NCI-H2227 (cell line): ENCODE data around the gene GPC3.
"Not testable (repeated sequence)": the region's sequence is repeated elsewhere in the genome, so short reads cannot be mapped to it uniquely, and the experiment has no call there.

ENCODE experiments used
- DNase-seq: peaks from one replicate; lab custom pipeline; 2025; ENCODE audit not compliant: unreplicated experiment; lab: John Stamatoyannopoulos, UW

Gene GPC3

DNA sequence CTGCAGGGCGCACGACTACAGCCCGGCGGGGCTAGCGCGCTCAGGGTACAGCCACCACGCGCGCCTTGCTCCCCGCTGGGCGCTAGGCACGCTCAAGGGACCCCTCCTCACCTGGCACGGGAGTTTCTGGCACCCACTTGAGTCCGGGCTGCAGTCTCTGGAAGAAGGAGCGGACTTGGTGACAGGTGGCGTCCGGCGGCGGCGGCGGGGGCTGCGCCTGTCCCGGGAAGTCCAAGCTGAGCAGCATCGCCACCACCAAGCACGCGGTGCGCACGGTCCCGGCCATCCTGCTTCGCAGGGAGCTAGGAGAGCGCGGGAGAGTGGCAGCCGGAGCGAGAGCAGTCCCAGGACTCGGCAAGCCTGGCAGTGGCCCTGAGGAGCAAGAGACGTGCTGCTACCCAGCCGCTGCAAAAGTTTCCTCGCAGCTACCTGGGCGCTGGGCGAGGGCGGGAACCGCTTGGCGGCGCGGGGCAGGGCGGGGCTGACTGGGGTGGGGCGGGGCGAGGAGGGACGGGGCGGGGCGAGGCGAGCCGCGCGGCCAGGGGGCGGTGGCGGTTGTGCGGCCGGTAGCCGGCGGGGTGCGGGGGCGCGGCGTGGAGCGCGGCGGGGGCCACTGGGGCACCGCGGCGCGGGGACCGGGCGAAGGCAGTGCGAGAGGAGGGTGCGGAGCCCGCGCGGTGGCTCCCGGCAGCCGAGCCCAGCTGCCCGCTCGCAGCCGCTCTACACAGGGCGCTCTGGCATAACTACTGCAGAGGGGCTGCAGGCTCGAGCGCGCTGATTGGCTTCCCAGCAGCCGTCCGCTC, at the start of gene GPC3:
Gene GPC3 (minus strand): TSS at position 431 of the 803 bp plus-strand sequence.
- peak; percentile 76 for DNase-seq

DNA sequence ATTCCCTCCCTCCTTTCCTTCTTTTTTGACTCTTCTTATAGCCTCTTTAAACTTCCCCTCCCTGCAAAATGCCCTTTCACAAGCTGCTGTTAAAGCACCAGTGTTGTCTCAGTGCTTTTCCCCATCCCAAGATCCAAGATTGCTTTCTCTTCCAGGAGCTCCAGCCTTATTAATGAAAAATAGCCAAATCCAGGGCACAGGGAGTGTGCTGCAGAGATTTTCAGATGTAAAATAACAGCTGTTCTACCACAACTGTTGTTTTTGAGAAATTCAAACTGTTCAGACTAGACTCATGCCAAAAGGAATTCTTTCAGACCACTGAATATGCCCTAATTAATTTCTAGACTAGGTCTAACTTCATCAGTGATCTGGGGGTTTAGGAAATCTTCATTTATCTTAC, 47.0 kb upstream of the GPC3 start:
- no peak for DNase-seq

DNA sequence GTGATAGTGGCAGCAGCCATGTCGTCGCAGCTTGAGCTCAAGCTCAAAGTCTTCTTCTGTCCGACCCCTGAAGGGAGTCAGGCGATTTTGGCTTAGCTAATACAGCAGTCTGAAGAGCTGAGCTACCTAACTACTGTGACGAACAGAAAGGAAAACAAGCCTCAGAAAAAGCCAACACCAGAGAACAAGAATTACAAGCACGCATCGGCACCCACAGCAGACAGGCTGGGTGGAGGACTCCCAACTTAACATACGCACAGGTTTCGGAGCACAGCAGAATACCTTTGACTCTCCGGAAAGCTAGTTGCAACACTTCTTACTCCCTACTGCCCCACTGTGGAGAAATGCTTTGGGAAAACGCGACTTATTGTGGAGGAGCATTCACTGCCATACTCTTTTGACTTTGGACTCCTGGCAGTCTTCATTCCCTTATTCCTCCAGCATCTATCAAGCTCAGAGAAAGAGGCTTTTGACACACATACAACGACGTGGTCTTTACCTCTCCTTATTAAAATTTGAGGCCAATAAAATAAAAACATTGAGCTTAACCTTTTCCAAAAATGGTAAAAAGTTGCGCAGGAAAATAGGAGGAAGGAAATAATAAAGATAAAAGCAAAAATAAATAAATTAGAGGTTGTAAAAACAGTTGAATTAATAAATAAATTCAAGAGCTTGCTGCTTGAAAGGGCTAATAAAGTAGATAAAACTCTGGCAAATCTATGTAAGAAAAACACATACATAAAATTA, 41.3 kb upstream of the GPC3 start:
- DNase-seq, result peak; percentile 62

DNA sequence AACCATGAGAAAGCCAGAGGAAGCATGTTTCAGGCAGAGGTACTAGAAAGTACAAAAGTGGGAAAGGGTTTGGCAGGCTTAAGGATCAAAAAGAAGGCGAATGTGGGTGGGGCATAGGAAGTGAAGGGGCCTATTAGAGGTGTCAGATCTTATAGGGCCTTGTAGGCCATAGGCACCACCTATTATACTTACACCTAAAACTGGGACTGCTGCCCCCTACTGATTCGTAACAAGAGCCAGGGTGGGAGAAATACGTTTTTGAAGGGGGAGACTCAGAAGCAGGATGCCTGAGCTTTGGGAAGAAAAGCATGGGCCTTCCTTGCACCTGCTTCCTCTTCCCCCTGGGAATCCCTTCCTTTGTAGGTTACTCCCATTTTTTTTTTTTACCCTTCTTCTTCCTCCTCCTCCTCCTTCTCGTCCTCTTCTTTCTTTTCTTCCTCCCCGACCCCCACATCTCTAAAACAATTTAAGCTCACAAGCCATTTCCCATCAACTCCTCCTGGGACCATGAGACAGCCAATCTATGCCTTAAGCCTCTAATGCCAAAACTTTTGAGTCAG, 40.7 kb upstream of the GPC3 start:
- DNase-seq, result no peak

DNA sequence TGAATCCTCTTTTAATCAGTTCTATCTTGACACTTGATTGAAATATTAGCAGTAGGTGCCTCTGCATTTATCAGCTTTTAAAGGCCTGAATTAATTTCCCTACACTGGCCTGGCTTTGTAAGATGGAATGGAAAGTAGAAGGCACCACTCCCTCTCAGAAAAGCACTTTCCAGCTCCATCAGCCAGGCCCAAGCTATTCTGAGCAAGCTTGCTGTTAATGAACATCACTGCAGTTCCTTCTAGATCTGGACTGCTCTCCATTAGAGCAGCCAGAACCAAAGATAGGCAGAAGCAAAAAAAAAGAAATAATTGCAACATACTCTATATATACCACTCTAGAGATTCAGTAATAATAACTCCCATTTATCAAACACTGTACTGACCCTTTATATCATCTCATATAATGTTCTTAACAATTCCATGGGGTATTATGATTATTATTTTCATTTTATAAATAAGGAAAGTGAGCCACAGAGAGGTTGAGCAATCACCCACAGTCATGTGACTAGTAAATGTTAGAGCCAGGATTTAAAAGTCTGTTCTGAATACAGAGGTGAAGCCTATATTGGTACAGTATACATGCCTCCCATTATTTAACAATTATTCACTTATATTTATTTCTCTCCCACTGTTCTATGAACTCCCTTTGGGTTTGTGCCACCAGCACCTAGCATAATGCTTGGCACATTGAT, 39.4 kb upstream of the GPC3 start:
- no peak for DNase-seq

DNA sequence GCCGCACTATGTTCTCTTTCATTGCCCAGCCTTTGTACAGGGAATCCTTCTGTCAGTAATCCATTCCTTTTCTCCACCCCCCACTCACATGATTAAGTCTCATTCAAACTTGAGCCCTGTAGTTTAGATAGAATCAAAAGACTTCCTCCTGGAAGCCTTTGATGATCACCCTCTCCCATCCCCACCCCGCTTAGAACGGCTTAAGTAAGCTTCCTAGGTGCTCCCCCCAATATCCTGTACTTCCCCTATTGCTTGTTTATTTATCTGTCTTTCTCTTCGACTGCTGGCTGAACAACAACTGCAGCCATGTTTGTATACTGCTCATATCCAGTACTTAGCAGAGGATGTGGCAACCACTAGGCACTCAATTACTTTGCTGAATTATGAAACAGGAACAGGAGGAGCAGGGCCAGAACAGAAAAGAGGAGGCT, 38.5 kb upstream of the GPC3 start:
- no peak for DNase-seq

DNA sequence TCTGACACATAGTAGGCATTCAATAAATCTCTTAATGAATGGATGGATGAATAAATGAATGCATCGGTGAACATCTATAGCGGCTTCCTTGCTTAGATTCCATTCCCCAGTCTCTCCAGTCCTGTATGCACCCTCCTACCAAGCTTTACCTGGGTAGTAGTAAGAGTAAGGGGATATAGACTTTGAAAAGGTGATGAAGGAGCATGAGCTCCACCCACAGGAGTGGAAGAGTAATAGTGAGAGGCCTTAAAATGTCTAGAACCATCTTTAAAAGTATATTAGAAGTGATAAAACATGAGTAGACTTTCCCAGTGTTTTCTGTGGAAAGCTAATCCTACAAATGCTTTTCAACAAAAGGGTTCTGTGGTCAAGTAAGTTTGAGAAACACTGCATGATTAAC, 35.5 kb upstream of the GPC3 start:
- DNase-seq, result no peak

DNA sequence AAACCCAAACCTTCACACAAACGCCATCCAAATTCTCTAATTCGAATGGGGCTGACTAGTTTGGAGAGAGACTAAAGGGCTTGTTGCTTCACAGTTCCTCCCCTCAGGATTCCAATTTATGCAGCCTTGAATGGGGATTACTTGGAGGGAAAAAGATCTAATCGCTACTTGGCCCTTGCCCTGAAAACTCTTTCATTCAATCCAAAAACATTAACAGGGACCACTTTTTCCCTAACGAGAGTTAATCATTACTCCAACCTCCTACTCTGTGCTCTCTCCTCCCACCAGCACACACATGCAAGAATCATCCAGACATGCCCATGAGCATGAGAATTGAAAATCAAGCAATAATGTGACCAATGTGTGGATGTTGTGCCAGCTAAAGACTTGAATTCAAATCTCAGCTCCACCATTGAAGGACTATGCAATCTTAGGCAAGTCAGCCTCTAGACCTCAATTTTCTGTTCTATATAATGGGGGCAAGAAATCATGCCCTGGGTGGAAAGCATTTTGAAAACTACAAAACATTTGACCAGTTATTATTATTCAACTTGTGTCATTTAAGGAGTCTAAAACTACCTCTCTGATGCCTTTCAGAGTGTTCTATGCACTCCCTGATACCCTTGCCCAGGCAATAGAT, 34.3 kb upstream of the GPC3 start:
- DNase-seq, result no peak

DNA sequence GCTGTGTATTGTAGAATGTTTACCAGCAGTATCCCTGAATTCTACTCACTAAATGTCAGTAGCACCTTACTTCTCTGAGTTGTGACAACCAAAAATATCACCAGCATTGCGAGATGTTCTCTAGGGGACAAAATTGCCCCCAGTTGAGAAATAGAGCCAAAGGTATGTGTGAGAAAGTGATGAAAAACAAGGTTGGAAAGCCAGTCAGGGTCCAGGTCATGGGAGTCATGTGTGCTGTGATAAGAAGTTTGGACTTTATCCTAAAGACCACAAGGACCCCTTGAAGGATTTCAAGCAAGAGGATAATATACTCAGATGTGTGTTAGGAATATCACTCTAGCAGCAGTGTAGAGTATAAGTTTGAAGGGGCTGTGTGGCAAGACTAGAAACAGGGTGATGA, 30.9 kb upstream of the GPC3 start:
- DNase-seq, result not testable (repeated sequence)

DNA sequence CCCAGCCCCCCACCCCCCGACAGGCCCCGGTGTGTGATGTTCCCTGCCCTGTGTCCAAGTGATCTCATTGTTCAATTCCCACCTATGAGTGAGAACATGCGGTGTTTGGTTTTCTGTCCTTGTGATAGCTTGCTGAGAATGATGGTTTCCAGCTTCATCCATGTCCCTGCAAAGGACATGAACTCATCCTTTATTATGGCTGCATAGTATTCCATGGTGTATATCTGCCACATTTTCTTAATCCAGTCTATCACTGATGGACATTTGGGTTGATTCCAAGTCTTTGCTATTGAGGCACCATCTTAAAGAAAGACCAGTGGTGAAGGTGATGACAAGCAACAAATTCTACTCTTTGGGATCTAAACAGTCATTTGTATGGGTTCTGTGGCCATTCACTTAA, 30.1 kb upstream of the GPC3 start:
- not testable (repeated sequence) for DNase-seq

DNA sequence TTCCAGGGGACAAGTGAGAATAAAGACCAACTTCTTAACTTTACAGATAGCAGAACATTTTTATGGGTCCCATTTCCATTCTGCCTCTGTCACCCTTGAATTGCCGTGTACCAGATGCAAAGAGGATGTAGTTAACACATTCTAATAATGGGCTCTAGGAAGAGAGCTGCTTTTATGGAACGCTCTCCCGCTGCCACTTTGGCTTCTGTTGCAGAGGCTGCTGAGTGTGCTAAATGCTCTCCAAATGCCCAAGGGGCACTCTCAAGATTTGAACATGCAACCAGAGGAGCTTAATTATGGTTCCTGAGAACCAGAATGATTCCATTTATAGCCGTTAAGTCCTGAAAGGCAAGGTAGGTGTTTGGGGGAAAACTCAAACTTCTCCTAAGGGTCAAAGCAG, 28.1 kb upstream of the GPC3 start:
- no peak for DNase-seq

DNA sequence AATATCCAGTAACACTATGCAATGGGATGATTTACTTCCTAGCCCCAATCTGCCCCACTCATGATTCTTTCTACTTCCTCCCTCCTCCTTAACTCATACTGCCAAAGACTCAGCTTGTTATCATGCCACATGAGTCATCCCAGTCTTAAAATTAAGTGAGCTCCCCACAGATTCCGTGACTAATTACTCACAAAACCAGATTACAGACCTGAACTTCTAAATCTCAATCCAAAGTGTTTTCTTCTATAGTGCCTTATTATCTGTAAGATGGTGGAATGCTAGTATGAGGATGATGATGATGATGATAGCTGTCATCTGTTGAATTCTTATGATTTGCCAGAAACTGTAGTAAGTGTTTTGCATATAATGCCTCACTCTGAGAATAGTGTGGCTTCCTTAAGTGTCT, 27.7 kb upstream of the GPC3 start:
- no peak for DNase-seq

DNA sequence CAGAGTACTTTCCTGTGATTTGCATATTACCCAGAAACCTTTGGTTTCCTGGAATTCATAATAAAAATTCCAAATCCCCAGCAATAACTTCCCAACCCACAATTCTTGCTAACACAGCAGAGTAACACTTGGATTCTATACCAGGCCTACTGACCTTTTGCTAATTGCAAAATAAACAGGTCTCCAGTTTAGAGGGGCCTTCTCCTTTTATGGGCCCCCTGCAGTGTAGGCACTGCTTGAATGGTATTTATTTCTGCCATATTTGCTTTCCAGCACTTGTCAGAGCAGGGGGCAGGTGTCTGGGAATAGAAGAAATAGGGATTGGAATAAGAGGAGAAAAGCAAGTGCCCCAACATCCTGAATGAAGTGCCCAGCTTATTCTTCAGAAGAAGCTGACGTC, 25.3 kb upstream of the GPC3 start:
- peak; percentile 5 for DNase-seq

DNA sequence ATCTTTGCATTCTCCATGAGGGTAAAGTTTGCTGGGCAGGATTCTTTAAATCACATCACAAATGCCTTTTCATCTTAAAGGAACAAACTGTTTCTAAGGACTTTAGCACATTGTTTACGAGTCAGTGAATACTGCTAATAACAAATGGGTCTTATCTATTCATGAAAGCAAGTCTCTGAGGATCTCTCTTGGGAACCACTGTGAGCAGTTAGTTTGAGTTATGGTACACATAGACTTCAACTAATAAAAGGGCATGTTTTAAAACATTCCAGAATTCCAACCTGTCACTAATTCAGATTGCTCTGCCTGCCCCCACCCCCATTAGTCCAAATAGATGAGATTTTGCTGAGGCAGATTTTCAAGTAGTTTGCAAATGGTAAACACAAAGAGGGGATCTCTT, 22.3 kb upstream of the GPC3 start:
- DNase-seq, result no peak

DNA sequence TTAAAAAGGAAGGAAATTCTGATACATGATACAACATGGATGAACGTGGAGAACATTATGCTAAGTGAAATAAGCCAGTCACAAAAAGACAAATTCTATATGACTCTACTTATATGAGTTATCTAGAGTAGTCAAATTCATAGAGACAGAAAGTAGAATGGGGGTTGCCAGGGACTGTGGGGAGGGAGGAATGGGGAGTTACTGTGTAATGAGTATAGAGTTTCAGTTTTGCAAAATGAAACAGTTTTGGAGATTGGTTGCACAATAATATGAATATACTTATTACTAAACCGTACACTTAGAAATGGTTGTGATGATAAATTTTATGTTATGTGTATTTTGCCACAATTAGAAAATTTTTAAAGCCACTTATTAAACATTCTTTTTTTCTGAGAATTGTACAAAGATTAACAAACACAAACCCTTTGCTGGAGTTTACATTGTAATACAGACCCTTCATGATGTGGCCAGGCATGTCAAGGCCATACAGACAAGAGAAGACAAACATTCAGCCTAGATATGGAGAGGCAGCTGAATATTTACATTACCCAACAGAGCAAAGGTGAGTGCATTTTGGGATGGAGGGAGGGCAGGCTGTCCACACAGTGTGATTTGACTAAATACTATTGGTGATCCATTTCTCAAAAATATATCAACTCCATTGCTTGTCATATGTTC, 21.2 kb upstream of the GPC3 start:
- DNase-seq, result no peak

DNA sequence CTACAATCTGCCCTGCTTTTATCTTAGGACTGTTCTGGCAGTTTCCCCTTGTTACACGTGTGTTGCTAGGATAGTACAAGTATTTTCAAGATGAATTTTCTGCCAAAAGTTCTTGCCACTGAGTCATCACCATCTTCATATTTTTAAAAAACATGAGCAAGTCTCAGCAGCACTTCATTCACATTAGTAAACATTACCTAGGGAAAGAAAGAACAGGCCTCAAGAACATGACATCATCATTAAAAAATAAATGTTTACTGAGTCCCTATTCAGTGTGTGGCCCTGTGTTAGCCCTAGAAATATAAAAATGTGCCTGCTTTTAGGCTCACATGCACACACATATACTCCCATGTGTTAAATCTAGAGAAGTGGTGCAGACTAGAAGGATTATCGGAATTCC, 18.7 kb upstream of the GPC3 start:
- DNase-seq, result no peak

DNA sequence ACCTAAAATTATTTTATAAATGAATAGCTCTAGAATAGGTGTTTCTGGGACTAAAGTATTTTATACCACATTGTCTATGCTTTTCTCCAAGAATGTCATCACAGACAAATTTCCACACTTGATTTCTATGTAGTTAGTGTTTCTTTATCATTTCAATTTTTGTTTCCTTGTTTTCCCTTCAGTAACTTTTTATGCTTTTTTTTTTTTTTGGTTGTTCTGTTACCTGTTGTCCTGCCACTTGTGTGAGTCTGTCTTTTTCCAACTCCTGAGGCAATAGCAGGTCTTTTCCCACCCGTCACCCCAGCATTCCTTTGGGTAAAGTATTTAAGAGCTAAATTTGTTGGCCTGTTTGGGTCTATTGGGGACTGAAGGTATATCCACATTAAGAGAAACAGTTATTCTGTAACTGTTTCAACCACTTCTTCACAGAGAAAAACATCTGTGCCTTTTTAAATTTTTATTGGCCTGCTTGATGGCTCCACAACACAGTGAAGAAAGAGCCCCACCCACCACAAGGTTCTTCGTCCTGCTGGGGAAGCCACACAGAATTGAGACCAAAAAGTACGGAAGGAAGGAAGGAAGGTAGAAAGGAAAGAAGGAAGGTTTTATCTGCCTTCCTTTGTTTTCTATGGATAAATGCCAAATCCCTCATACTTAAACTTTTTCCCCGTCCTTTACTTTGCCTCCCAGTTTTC, 17.7 kb upstream of the GPC3 start:
- no peak for DNase-seq

DNA sequence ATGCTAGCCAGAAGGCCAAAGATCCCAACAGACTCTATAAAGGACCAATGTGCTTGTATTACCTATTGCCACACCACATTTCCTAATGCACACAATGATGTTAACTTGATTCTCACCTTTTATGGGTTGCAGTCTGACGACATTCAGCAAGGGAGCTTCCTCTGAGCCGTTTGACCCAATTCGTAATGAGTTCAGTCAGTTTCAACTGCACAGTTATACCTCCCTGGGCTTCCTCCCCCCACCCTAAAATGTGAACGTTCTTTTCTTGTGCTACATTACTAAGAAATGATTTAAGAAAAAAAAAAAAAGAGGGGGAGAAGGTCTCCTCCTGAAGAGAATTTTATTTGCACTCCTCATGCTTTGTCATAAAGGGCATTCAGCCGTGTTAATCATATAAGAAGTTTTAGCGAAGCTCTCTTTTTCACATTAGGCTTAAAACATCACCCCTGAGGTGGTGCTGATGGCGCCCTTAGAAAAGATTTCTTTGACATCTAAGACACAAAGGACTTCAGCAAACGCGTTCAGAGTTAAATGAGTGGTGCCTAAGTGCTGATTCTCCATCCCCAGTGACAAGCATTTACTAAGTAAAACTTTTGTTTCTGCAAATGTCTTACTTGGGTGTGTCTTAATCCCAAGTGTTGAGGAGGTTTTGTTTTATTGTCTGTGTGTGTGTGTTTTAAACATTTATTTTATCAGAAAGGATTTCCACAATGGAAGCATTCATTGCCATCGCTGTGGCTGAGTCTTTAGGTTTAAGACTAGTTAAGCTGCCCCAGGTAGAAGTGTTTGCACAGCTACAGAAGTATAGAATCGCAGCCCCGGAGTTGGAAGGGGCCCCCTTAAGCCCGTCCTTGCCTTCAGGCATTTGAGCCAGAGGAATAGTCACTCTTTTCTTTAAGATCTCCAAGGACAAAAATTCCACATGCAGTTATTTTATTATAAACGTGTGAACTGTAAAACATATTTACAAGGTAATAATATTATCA, 15.2 kb upstream of the GPC3 start:
- DNase-seq, result no peak
